Measurements from ENCODE around the gene PPP2R5C. TPM values are rescaled to one million over a fixed set of nuclear protein-coding genes. Genes with fewer than 3 reads are reported as not detected.

The PPP2R5C gene
- total and polyA plus RNA-seq, 2 of the 4 experiments (the other 2 are of a cell fraction) = 65.9 to 78.7 TPM

DNA sequence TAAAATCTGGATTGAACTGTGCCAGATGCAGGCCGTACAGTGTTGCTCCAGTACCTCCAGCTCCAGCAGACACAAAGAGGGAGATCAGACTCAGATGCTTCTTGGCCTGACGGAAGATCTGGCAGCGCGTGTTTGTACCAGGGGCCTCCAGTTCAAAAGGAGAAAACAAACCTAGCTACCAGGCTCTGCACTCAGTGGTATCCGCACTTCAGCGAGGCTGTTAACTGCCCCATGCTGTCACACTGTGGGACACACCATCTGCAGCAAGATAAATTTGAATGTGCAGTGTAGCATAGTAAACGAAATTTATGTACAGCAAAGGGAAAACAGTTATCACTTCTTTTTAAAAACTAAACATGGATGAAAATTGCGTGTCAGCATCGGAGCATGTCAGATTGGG, 208.0 kb downstream of the PPP2R5C start:
- peaks cover 2% of the 10 kb centered on the region for H3K4me1 ChIP-seq (ENCODE audit: control insufficient read depth, insufficient read depth, low read length)
- ChIA-PET POLR2A (ENCODE audit: unreplicated experiment) (no interaction called here), CTCF (no interaction called here)
- H3K27ac ChIP-seq (ENCODE audit: insufficient read depth, low read length) = no peak overlapping the region
- H4K8ac ChIP-seq (ENCODE audit: low read depth in 2 of 2, low read length in 2 of 2) = no peak overlapping the region
- H4K20me1 ChIP-seq (ENCODE audit: insufficient read depth, low read length) = peaks cover 72% of the 10 kb centered on the region
- DNase-seq = no peak
- no peak overlapping the region for H3K14ac ChIP-seq (replicated peaks; ENCODE audit: low read depth, low read length)
- no peak overlapping the region for H4K91ac ChIP-seq (ENCODE audit: insufficient read depth, low read depth, low read length)
- dilution Hi-C loops (cut with HindIII; ENCODE audit: low sequenced_read_pairs, unreplicated experiment) = no loop called here
- WGBS, 2 experiments (ENCODE audit: extremely low coverage in 2 of 2, insufficient read length in 1 of 2) = 100% methylated on average over 3 of the region's 9 CpGs; no CpG with 5 or more reads in 1 of the 2 experiments
- no peak for TF ChIP-seq RFX5 (IDR thresholded peaks at IDR 0.05; ENCODE audit: low read depth, low read length)
- no peak for TF ChIP-seq MAZ (IDR thresholded peaks at IDR 0.05; ENCODE audit: borderline replicate concordance, low read depth, low read length)
- TF ChIP-seq, protein P1, sequence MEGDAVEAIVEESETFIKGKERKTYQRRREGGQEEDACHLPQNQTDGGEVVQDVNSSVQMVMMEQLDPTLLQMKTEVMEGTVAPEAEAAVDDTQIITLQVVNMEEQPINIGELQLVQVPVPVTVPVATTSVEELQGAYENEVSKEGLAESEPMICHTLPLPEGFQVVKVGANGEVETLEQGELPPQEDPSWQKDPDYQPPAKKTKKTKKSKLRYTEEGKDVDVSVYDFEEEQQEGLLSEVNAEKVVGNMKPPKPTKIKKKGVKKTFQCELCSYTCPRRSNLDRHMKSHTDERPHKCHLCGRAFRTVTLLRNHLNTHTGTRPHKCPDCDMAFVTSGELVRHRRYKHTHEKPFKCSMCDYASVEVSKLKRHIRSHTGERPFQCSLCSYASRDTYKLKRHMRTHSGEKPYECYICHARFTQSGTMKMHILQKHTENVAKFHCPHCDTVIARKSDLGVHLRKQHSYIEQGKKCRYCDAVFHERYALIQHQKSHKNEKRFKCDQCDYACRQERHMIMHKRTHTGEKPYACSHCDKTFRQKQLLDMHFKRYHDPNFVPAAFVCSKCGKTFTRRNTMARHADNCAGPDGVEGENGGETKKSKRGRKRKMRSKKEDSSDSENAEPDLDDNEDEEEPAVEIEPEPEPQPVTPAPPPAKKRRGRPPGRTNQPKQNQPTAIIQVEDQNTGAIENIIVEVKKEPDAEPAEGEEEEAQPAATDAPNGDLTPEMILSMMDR (conservative IDR thresholded peaks at IDR 0.05; ENCODE audit: low read depth, low read length) = no peak
- no peak for TF ChIP-seq FOS (IDR thresholded peaks at IDR 0.05; ENCODE audit: low read depth, low read length)
- TF ChIP-seq, protein P2, sequence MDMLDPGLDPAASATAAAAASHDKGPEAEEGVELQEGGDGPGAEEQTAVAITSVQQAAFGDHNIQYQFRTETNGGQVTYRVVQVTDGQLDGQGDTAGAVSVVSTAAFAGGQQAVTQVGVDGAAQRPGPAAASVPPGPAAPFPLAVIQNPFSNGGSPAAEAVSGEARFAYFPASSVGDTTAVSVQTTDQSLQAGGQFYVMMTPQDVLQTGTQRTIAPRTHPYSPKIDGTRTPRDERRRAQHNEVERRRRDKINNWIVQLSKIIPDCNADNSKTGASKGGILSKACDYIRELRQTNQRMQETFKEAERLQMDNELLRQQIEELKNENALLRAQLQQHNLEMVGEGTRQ (IDR thresholded peaks at IDR 0.05; ENCODE audit: low read depth, low read length) = no peak
- TF ChIP-seq, protein P3, sequence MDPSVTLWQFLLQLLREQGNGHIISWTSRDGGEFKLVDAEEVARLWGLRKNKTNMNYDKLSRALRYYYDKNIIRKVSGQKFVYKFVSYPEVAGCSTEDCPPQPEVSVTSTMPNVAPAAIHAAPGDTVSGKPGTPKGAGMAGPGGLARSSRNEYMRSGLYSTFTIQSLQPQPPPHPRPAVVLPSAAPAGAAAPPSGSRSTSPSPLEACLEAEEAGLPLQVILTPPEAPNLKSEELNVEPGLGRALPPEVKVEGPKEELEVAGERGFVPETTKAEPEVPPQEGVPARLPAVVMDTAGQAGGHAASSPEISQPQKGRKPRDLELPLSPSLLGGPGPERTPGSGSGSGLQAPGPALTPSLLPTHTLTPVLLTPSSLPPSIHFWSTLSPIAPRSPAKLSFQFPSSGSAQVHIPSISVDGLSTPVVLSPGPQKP (IDR thresholded peaks at IDR 0.05; ENCODE audit: borderline replicate concordance, low read depth, low read length) = no peak
- TF ChIP-seq RAD21 (IDR thresholded peaks at IDR 0.05; ENCODE audit: low read length) = no peak
- no peak for TF ChIP-seq POLR2A (IDR thresholded peaks at IDR 0.05; ENCODE audit: low read depth, low read length)
- no peak for TF ChIP-seq MXI1 (IDR thresholded peaks at IDR 0.05; ENCODE audit: borderline replicate concordance, low read depth, low read length)
- no peak for TF ChIP-seq SMC3 (IDR thresholded peaks at IDR 0.05; ENCODE audit: low read depth, low read length)
- TF ChIP-seq MAFK (IDR thresholded peaks at IDR 0.05; ENCODE audit: low read depth, low read length) = no peak
- no peak for TF ChIP-seq CEBPB (IDR thresholded peaks at IDR 0.05; ENCODE audit: low read depth, low read length)
- TF ChIP-seq RCOR1 (IDR thresholded peaks at IDR 0.05; ENCODE audit: insufficient replicate concordance, low read length) = no peak
- TF ChIP-seq BHLHE40 (IDR thresholded peaks at IDR 0.05; ENCODE audit: low read depth, low read length) = no peak
- no peak for TF ChIP-seq NFE2L2 (IDR thresholded peaks at IDR 0.05; ENCODE audit: low read depth, low read length)
- intact Hi-C loops (cut with micrococcal nuclease) = no loop called here
- H2BK120ac ChIP-seq (ENCODE audit: low read depth, low read length) = no peak overlapping the region
- in situ Hi-C loops (cut with MboI; ENCODE audit: low sequenced_read_pairs) = loop anchor here (25.0 kb wide), 1 partner anchor 343 kb away; the partner anchor contains the start of genes MOK and ZNF839
- no peak overlapping the region for H3K56ac ChIP-seq (ENCODE audit: extremely low read depth, insufficient read depth, low read length)
- peaks cover 8% of the 10 kb centered on the region for H3K36me3 ChIP-seq (ENCODE audit: control insufficient read depth, insufficient read depth, low read length)
- H3K4ac ChIP-seq (ENCODE audit: low read depth, low read length) = no peak overlapping the region
- H2BK15ac ChIP-seq (ENCODE audit: low read depth, low read length) = no peak overlapping the region
- H3K9me1 ChIP-seq (ENCODE audit: insufficient read depth, low read length) = peaks cover 7% of the 10 kb centered on the region
- peaks cover 0 to 42% of the 10 kb centered on the region in 2 experiments; a peak in 2 of 4 replicates for H3K79me1 ChIP-seq (ENCODE audit: low read depth in 1 of 2, low read length in 2 of 2)
- H2AFZ ChIP-seq (replicated peaks; ENCODE audit: low read length, poor library complexity) = no peak overlapping the region
- ATAC-seq (ENCODE audit: low read depth) = no peak
- H4K5ac ChIP-seq (ENCODE audit: low read depth, low read length) = no peak overlapping the region
- H3K18ac ChIP-seq (ENCODE audit: low read depth, low read length) = no peak overlapping the region
- H2BK20ac ChIP-seq (ENCODE audit: low read depth, low read length) = no peak overlapping the region
- H3K23ac ChIP-seq (ENCODE audit: low read depth, low read length) = no peak overlapping the region; the same call in 1 of the 2 replicates
- no peaks in the 10 kb centered on the region for H3K9me3 ChIP-seq (ENCODE audit: control insufficient read depth, insufficient read depth, low read length)
- no peaks in the 10 kb centered on the region for H3K27me3 ChIP-seq (ENCODE audit: control insufficient read depth, insufficient read depth, low read length)
- H3K4me2 ChIP-seq (ENCODE audit: low read depth, low read length) = no peak overlapping the region
- H3K4me3 ChIP-seq (ENCODE audit: insufficient read depth, low read depth, low read length) = no peak overlapping the region
- BruUV-seq (replicated peaks) = no TSS peak
- no peak overlapping the region for H2AK9ac ChIP-seq (replicated peaks; ENCODE audit: low read depth, low read length, poor library complexity)
- no peak overlapping the region for H3K9ac ChIP-seq (ENCODE audit: low read depth, low read length)
- H2BK5ac ChIP-seq (ENCODE audit: low read depth, low read length, poor library complexity, severe bottlenecking) = no peak overlapping the region
- H2AK5ac ChIP-seq (ENCODE audit: low read depth, low read length) = no peak overlapping the region
